ENCODE data around the gene VEPH1. TPM values are rescaled to one million over a fixed set of nuclear protein-coding genes. Genes with fewer than 3 reads are reported as not detected.

Gene VEPH1
- polyA plus RNA-seq, 1 donor (not counting 4 experiments of a cell fraction or from before 2014, with no cell fraction given): 0.21 TPM

- dilution Hi-C loops (cut with MboI; ENCODE audit: extremely low pct_ligation_motif_present, low sequenced_read_pairs): no loop called here
- FAIRE-seq: no peak
- H2AFZ ChIP-seq (ENCODE audit: control insufficient read depth, low read length): no peak overlapping the region
Observed at GRCh38 chr3:157237886-157238285, 265.3 kb downstream of the VEPH1 start.

GRCh38 chr3:157235291-157235690 is 267.9 kb downstream of the VEPH1 start:
- no peak overlapping the region for H3K9ac ChIP-seq (ENCODE audit: control insufficient read depth, extremely low read depth, insufficient read depth, low read length)
- no peaks in the 10 kb centered on the region for H3K9me3 ChIP-seq (ENCODE audit: control insufficient read depth, low read depth, low read length)
- no peaks in the 10 kb centered on the region for H4K20me1 ChIP-seq (ENCODE audit: control insufficient read depth, extremely low read depth, insufficient read depth, low read length)
- no peaks in the 10 kb centered on the region for H3K27me3 ChIP-seq (ENCODE audit: control insufficient read depth, extremely low read depth, insufficient read depth, low read length)
- H3K9me1 ChIP-seq (ENCODE audit: control insufficient read depth, extremely low read depth, insufficient read depth, low read length): no peaks in the 10 kb centered on the region
- no peak overlapping the region for H3K4me3 ChIP-seq (ENCODE audit: control insufficient read depth in 2 of 3, extremely low read depth in 1 of 3, insufficient read depth in 2 of 3, low read depth in 1 of 3, low read length in 3 of 3)
- no peak overlapping the region for H3K27ac ChIP-seq (ENCODE audit: control insufficient read depth, insufficient read depth, low read length)
- no peak for DNase-seq (ENCODE audit: low read depth, low spot score)
- no peak overlapping the region for H2AFZ ChIP-seq (ENCODE audit: control insufficient read depth, low read length)
- no peaks in the 10 kb centered on the region for H3K4me1 ChIP-seq (ENCODE audit: control insufficient read depth, extremely low read depth, insufficient read depth, low read length)
- H3K36me3 ChIP-seq (ENCODE audit: control insufficient read depth in 2 of 2, extremely low read depth in 1 of 2, insufficient read depth in 2 of 2, low read length in 2 of 2): no peaks in the 10 kb centered on the region
- H3K4me2 ChIP-seq (ENCODE audit: control insufficient read depth, extremely low read depth, insufficient read depth, low read depth, low read length): no peak overlapping the region
- TF ChIP-seq CTCF (optimal IDR thresholded peaks at IDR 0.05 in 1 of 3, IDR thresholded peaks at IDR 0.05 in 1 of 3, conservative IDR thresholded peaks at IDR 0.05 in 1 of 3; ENCODE audit: extremely low read depth in 1 of 3, insufficient read depth in 2 of 3, low read length in 3 of 3) (no peak), EZH2 (IDR thresholded peaks at IDR 0.05; ENCODE audit: low read length) (no peak)
- H3K79me2 ChIP-seq (ENCODE audit: control insufficient read depth, insufficient read depth, low read length): no peaks in the 10 kb centered on the region
- dilution Hi-C loops (cut with MboI; ENCODE audit: extremely low pct_ligation_motif_present, low sequenced_read_pairs): no loop called here
- FAIRE-seq: no peak

More at GRCh38 chr3:157237886-157238285, 265.3 kb downstream of the VEPH1 start:
- Histone ChIP-seq H3K4me1 (ENCODE audit: control insufficient read depth, extremely low read depth, insufficient read depth, low read length) (no peaks in the 10 kb centered on the region), H3K27me3 (ENCODE audit: control insufficient read depth, extremely low read depth, insufficient read depth, low read length) (no peaks in the 10 kb centered on the region), H3K79me2 (ENCODE audit: control insufficient read depth, insufficient read depth, low read length) (no peaks in the 10 kb centered on the region), H3K4me3 (ENCODE audit: control insufficient read depth in 2 of 3, extremely low read depth in 1 of 3, insufficient read depth in 2 of 3, low read depth in 1 of 3, low read length in 3 of 3) (no peak overlapping the region), H3K9me1 (ENCODE audit: control insufficient read depth, extremely low read depth, insufficient read depth, low read length) (no peaks in the 10 kb centered on the region), H3K36me3 (ENCODE audit: control insufficient read depth in 2 of 2, extremely low read depth in 1 of 2, insufficient read depth in 2 of 2, low read length in 2 of 2) (no peaks in the 10 kb centered on the region), H3K9me3 (ENCODE audit: control insufficient read depth, low read depth, low read length) (no peaks in the 10 kb centered on the region), H3K4me2 (ENCODE audit: control insufficient read depth, extremely low read depth, insufficient read depth, low read depth, low read length) (no peak overlapping the region), H4K20me1 (ENCODE audit: control insufficient read depth, extremely low read depth, insufficient read depth, low read length) (no peaks in the 10 kb centered on the region), H3K27ac (ENCODE audit: control insufficient read depth, insufficient read depth, low read length) (no peak overlapping the region), H3K9ac (ENCODE audit: control insufficient read depth, extremely low read depth, insufficient read depth, low read length) (no peak overlapping the region)
- no peak for TF ChIP-seq CTCF (optimal IDR thresholded peaks at IDR 0.05 in 1 of 3, IDR thresholded peaks at IDR 0.05 in 1 of 3, conservative IDR thresholded peaks at IDR 0.05 in 1 of 3; ENCODE audit: extremely low read depth in 1 of 3, insufficient read depth in 2 of 3, low read length in 3 of 3)
- no peak for TF ChIP-seq EZH2 (IDR thresholded peaks at IDR 0.05; ENCODE audit: low read length)
- DNase-seq (ENCODE audit: low read depth, low spot score): no peak
